ENCODE measurements around the gene NOS1AP.

GRCh38 chr1:162087574-162087973 lies 18.1 kb downstream of the NOS1AP start:
- no peak for TF ChIP-seq REST (IDR thresholded peaks at IDR 0.05; ENCODE audit: insufficient read depth in 1 of 2, low read depth in 2 of 2, low read length in 2 of 2)
- TF ChIP-seq POLR2AphosphoS5 (IDR thresholded peaks at IDR 0.05; ENCODE audit: low read depth, low read length), result no peak
- TF ChIP-seq SIN3A (IDR thresholded peaks at IDR 0.05; ENCODE audit: borderline replicate concordance, insufficient read depth, low read length), result no peak
- TF ChIP-seq FOXP2 (optimal IDR thresholded peaks at IDR 0.05; ENCODE audit: borderline replicate concordance, extremely low read depth, extremely low read length, insufficient read depth), result no peak
- TF ChIP-seq TAF1 (IDR thresholded peaks at IDR 0.05; ENCODE audit: borderline replicate concordance, insufficient read depth, low read length), result no peak

Measured in PFSK-1 (cell line).